Activated T-helper 1 cell treated with anti-CD3 and anti-CD28 coated beads, Interleukin-2, amount 50 U/mL, for 16 hours (primary cell): Measurements from ENCODE around the gene MPRIP.
A peak's percentile ranks its signal among the peaks of the same experiment; 100 is the strongest.

Source experiments
- DNase-seq, 2 donors: peaks; one replicate each; pipeline ENCODE4 v3.0.0-alpha.2; 2020; ENCODE audit warnings: low read depth in 1 of 2, low spot score in 1 of 2

MPRIP gene

GRCh38 chr17:17203173-17203730 is 161.0 kb downstream of the MPRIP start:
- DNase-seq = no peak

- no peak for DNase-seq
Observed at GRCh38 chr17:17204041-17204591, 161.9 kb downstream of the MPRIP start.

- no peak for DNase-seq
Observed at GRCh38 chr17:17204635-17205231, 162.5 kb downstream of the MPRIP start.

GRCh38 chr17:17205368-17206123 is 163.3 kb downstream of the MPRIP start:
- DNase-seq = peak; percentile 35 to 49

- peak; percentile 82 to 90 for DNase-seq
Observed at GRCh38 chr17:17206124-17206912, 164.1 kb downstream of the MPRIP start, which contains the start of gene PLD6. Gene PLD6 (minus strand): TSS chr17:17206333. CDS start chr17:17206286, 47 bp downstream.

GRCh38 chr17:17206913-17207335 is 164.7 kb downstream of the MPRIP start:
- DNase-seq = no peak

- DNase-seq = no peak
Observed at GRCh38 chr17:17207998-17208397, 165.7 kb downstream of the MPRIP start.

GRCh38 chr17:17213775-17214174 is 171.5 kb downstream of the MPRIP start:
- no peak for DNase-seq

- DNase-seq = no peak
Observed at GRCh38 chr17:17214646-17215436, 172.6 kb downstream of the MPRIP start.

- no peak for DNase-seq
Observed at GRCh38 chr17:17215575-17215974, 173.3 kb downstream of the MPRIP start.

- no peak for DNase-seq
Observed at GRCh38 chr17:17216236-17216635, 174.0 kb downstream of the MPRIP start.

GRCh38 chr17:17216776-17217175 is 174.5 kb downstream of the MPRIP start:
- no peak for DNase-seq

GRCh38 chr17:17217995-17218394 is 175.7 kb downstream of the MPRIP start:
- no peak for DNase-seq

GRCh38 chr17:17220529-17220928 is 178.3 kb downstream of the MPRIP start:
- no peak for DNase-seq

- DNase-seq = no peak
Observed at GRCh38 chr17:17221329-17221728, 179.1 kb downstream of the MPRIP start.

GRCh38 chr17:17223736-17224135 is 181.5 kb downstream of the MPRIP start:
- no peak for DNase-seq

- DNase-seq = no peak
Observed at GRCh38 chr17:17224137-17224536, 181.9 kb downstream of the MPRIP start.

GRCh38 chr17:17225901-17226300 is 183.6 kb downstream of the MPRIP start:
- DNase-seq = no peak

GRCh38 chr17:17226451-17227265 is 184.4 kb downstream of the MPRIP start:
- DNase-seq = no peak
